SU-DHL-6 (cell line): ENCODE results near the gene MPP1.

Source experiments
- H2AFZ ChIP-seq: fragments of 200-600 bp; sonication (generic); 2 replicates; pipeline ENCODE4 v1.6.1; 2014; ENCODE audit warnings: low read depth, mild to moderate bottlenecking, moderate library complexity, mixed read lengths, antibody characterized with exemption, low read length; ENCODE audit not compliant: severe bottlenecking
- H3F3A ChIP-seq: fragments of 200-600 bp; shearing (Covaris generic); 2 replicates; pipeline ENCODE4 v1.6.0; 2016; ENCODE audit warnings: antibody characterized with exemption, mild to moderate bottlenecking; ENCODE audit not compliant: insufficient read depth
- H3K27ac ChIP-seq: fragments of 200-600 bp; sonication (generic); 2 replicates; pipeline ENCODE4 v1.5.1; 2016; ENCODE audit warnings: low read depth, mild to moderate bottlenecking, low read length, moderate library complexity, mixed read lengths
- H3K27me3 ChIP-seq: fragments of 200-600 bp; sonication (generic), shearing (Covaris generic); 2 replicates; pipeline ENCODE4 v1.6.0; 2014; ENCODE audit warnings: mild to moderate bottlenecking, low read length
- H3K36me3 ChIP-seq: fragments of 200-600 bp; sonication (generic); 2 replicates; pipeline ENCODE4 v1.6.1; 2014; ENCODE audit warnings: mild to moderate bottlenecking, low read length, mixed read lengths
- H3K4me2 ChIP-seq: fragments of 300-600, 200-600 bp; shearing (Covaris generic), sonication (generic); 2 replicates; pipeline ENCODE4 v1.6.0; 2014; ENCODE audit warnings: low read length, low read depth, mild to moderate bottlenecking; ENCODE audit not compliant: poor library complexity, severe bottlenecking
- H3K4me3 ChIP-seq: fragments of 200-600 bp; sonication (generic); 2 replicates; pipeline ENCODE4 v1.5.1; 2014; ENCODE audit warnings: antibody characterized with exemption, low read length, mild to moderate bottlenecking, mixed read lengths; ENCODE audit not compliant: insufficient read depth, poor library complexity, severe bottlenecking
- H3K79me2 ChIP-seq: fragments of 200-600 bp; sonication (generic); 2 replicates; pipeline ENCODE4 v1.6.1; 2014; ENCODE audit warnings: mild to moderate bottlenecking, low read length, moderate library complexity; ENCODE audit not compliant: insufficient read depth
- H3K9ac ChIP-seq: fragments of 200-600 bp; sonication (generic); 2 replicates; pipeline ENCODE4 v1.7.0; 2014; ENCODE audit warnings: mild to moderate bottlenecking, low read length
- H3K9me2 ChIP-seq: fragments of 200-600 bp; sonication (generic); replicated peaks from 2 replicates; pipeline ENCODE4 v1.6.1; 2014; ENCODE audit warnings: low read length; ENCODE audit not compliant: insufficient read depth
- H3K9me3 ChIP-seq: fragments of 200-600 bp; sonication (generic); 2 replicates; pipeline ENCODE4 v1.6.1; 2014; ENCODE audit warnings: low read length, mixed read lengths; ENCODE audit not compliant: insufficient read depth
- H4K20me1 ChIP-seq: fragments of 200-600 bp; sonication (generic); 2 replicates; pipeline ENCODE4 v1.6.1; 2014; ENCODE audit warnings: low read depth, mild to moderate bottlenecking, antibody characterized with exemption, low read length, moderate library complexity, mixed read lengths
- EZH2phosphoT487 ChIP-seq: fragments of 200-600 bp; sonication (generic), shearing (Covaris generic); conservative IDR thresholded peaks from 2 replicates; pipeline ENCODE4 v1.6.1; 2018; ENCODE audit warnings: mild to moderate bottlenecking, antibody characterized with exemption, low read length, moderate library complexity, mixed read lengths
- TF ChIP-seq, protein P1 (sequence below): fragments of 200-600 bp; sonication (generic); IDR thresholded peaks from one replicate; pipeline ENCODE4 v1.5.1; 2017; ENCODE audit warnings: antibody characterized with exemption, mild to moderate bottlenecking, low read length, moderate library complexity; ENCODE audit not compliant: insufficient read depth, poor library complexity, severe bottlenecking

MPP1 gene

DNA sequence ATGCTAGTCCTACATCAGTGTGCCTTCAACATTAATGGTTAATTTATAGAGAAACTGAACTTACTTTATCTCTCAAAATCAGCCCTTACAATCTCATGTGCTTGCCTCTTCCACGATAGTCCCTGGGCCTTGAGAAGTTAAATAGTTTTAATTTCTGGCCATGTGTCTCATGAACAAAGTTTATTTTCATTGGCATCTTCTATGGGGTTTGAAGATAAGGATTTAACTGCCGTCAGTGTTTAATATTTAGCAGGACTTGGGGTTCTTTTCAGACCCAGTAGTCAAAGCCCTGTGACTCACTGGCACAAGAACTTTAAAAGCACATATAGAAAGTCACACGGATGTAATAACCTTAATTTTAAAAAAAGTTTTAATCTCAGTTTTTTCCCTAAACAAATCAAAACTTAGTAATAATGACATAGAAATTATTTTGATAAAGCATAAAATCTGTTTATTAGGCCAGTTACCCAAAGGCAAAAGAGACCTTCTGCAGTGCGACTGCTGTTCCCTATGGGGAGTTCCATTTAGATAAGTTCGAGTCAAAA, 10.1 kb upstream of the MPP1 start:
- H3K9me3 ChIP-seq = no peaks in the 10 kb centered on the region
- no peaks in the 10 kb centered on the region for H4K20me1 ChIP-seq
- H3K4me2 ChIP-seq = no peak overlapping the region
- no peak overlapping the region for H3K9ac ChIP-seq
- H3K4me3 ChIP-seq = no peak overlapping the region
- H3K36me3 ChIP-seq = no peaks in the 10 kb centered on the region
- no peak overlapping the region for H3K27ac ChIP-seq
- no peaks in the 10 kb centered on the region for H3K27me3 ChIP-seq
- no peaks in the 10 kb centered on the region for H3K79me2 ChIP-seq
- H3K9me2 ChIP-seq = no peaks in the 10 kb centered on the region
- H3F3A ChIP-seq = no peaks in the 10 kb centered on the region
- TF ChIP-seq, protein P1, sequence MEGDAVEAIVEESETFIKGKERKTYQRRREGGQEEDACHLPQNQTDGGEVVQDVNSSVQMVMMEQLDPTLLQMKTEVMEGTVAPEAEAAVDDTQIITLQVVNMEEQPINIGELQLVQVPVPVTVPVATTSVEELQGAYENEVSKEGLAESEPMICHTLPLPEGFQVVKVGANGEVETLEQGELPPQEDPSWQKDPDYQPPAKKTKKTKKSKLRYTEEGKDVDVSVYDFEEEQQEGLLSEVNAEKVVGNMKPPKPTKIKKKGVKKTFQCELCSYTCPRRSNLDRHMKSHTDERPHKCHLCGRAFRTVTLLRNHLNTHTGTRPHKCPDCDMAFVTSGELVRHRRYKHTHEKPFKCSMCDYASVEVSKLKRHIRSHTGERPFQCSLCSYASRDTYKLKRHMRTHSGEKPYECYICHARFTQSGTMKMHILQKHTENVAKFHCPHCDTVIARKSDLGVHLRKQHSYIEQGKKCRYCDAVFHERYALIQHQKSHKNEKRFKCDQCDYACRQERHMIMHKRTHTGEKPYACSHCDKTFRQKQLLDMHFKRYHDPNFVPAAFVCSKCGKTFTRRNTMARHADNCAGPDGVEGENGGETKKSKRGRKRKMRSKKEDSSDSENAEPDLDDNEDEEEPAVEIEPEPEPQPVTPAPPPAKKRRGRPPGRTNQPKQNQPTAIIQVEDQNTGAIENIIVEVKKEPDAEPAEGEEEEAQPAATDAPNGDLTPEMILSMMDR = no peak
- no peak for TF ChIP-seq EZH2phosphoT487
- no peak overlapping the region for H2AFZ ChIP-seq

DNA sequence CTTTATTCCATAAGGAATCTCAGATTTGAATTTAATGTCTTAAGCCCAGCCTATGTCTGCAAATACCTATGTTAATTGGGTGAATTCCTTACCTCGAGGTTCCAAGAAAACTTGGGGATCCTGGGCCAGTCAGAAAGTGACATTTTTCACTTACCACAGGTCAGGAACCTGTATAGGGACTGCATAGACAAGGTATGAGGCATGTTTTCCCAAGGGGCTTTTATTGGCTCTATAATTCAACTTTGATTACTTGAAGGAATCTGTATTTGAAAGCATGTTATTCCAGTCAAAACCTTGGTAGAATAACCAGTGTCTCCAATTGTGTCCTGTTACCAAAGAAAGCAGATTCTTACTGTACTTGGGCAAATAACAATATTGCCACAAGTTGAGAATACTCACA, 8.5 kb upstream of the MPP1 start:
- Histone ChIP-seq H3K9me3 (no peaks in the 10 kb centered on the region), H3K27ac (no peak overlapping the region), H3F3A (no peaks in the 10 kb centered on the region), H2AFZ (no peak overlapping the region), H3K27me3 (no peaks in the 10 kb centered on the region), H3K36me3 (no peaks in the 10 kb centered on the region), H3K79me2 (no peaks in the 10 kb centered on the region), H3K4me3 (no peak overlapping the region), H3K4me2 (no peak overlapping the region), H3K9ac (no peak overlapping the region), H3K9me2 (no peaks in the 10 kb centered on the region), H4K20me1 (no peaks in the 10 kb centered on the region)
- no peak for TF ChIP-seq EZH2phosphoT487

- H3K79me2 ChIP-seq = no peaks in the 10 kb centered on the region
- TF ChIP-seq EZH2phosphoT487 = no peak
- TF ChIP-seq, protein P1 = no peak
Measured at GRCh38 chrX:154812341-154813101, 7.2 kb upstream of the MPP1 start.

DNA sequence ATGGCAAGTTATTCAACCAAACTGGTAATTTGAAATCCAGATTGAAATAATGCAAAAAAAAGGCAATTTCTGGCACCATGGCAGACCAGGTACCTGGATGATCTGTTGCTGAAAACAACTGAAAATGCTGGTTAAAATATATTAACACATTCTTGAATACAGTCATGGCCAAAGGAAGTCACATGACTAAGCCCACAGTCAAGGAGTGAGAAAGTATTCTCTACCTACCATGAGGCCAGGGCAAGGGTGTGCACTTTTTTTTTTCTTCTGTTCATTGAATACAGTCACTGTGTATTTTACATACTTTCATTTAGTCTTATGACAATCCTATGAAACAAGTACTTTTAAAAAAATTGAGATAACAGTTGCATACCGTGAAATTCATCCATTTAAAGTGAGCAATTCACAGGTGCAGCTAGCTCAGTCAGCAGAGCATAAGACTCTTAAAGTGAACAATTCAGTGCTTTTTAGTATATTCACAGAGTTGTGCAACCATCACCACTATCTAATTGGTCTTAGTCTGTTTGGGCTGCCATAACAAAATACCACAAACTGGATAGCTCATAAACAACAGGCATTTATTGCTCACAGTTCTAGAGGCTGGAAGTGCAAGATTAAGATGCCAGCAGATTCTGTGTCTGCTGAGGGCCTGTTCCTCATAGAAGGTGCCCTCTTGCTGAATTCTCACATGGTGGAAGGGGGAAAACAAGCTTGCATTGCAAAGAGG, 4.8 kb upstream of the MPP1 start:
- TF ChIP-seq, protein P1 = no peak
- TF ChIP-seq EZH2phosphoT487 = no peak
- no peaks in the 10 kb centered on the region for H3K9me2 ChIP-seq

More at GRCh38 chrX:154812341-154813101, 7.2 kb upstream of the MPP1 start:
- Histone ChIP-seq H3K9me3 (no peaks in the 10 kb centered on the region), H3K9me2 (no peaks in the 10 kb centered on the region), H3K27me3 (no peaks in the 10 kb centered on the region), H3K4me2 (no peak overlapping the region), H3K9ac (no peak overlapping the region), H3K27ac (no peak overlapping the region), H3K4me3 (no peak overlapping the region), H2AFZ (no peak overlapping the region), H3F3A (no peaks in the 10 kb centered on the region), H4K20me1 (no peaks in the 10 kb centered on the region), H3K36me3 (no peaks in the 10 kb centered on the region)

More for the DNA sequence above, 4.8 kb upstream of the MPP1 start:
- Histone ChIP-seq H3K79me2 (no peaks in the 10 kb centered on the region), H2AFZ (no peak overlapping the region), H3K36me3 (no peaks in the 10 kb centered on the region), H4K20me1 (no peaks in the 10 kb centered on the region), H3K27ac (no peak overlapping the region), H3K4me3 (no peak overlapping the region), H3F3A (no peaks in the 10 kb centered on the region), H3K27me3 (no peaks in the 10 kb centered on the region), H3K9me3 (no peaks in the 10 kb centered on the region), H3K9ac (no peak overlapping the region), H3K4me2 (no peak overlapping the region)
